GM18526 (cell line): ENCODE results near the gene KIAA1755.

Source experiments
- POLR2A ChIP-seq: IDR thresholded peaks from 3 replicates; pipeline ENCODE4 v1.6.1; 2011; ENCODE audit not compliant: insufficient read length; ENCODE audit errors: extremely low read depth

KIAA1755 gene

GRCh38 chr20:38177201-38177600 is 83.3 kb downstream of the KIAA1755 start:
- no peak for TF ChIP-seq POLR2A

DNA sequence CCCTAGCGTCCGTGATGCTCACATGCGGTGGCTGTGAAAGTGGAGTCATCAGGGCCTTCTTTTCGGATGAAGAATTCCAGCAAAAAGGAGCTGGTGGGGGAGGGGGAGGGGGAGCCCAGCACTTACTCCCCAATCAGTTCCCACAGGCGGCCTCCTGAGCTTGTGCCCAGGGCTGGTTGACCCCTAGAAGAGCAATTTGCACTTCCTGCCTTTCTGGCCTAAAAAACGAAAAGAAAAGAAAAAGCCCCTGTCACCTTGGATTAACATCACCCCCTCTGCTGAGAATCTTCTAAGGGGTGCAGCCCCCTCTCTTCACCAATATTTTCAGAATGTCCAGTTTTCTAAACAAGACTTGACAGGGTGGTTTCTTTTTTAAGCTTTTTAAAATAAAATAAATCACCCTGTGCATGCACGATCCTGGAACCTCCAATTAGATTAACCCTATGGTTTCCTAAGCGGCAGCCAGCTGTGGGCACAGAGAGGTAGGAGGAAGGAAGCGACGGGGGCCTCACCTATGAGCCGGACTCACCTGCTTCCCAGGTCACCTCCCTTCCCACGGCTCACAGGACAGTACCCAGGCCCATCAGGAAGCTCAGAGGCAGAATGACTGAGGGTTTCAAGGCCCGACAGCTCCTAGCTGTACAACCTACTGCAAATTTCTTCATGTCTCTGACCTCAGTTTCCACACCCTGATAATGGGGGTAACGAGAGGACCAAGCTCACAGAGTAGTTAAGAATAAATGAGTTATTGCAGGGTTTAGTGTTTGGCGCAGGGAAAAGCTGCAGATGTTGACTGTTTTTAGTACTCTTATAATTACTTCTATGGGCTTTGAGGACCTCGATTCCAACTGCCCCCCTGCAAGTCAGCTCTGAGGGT is 85.0 kb downstream of the KIAA1755 start:
- TF ChIP-seq POLR2A: no peak

DNA sequence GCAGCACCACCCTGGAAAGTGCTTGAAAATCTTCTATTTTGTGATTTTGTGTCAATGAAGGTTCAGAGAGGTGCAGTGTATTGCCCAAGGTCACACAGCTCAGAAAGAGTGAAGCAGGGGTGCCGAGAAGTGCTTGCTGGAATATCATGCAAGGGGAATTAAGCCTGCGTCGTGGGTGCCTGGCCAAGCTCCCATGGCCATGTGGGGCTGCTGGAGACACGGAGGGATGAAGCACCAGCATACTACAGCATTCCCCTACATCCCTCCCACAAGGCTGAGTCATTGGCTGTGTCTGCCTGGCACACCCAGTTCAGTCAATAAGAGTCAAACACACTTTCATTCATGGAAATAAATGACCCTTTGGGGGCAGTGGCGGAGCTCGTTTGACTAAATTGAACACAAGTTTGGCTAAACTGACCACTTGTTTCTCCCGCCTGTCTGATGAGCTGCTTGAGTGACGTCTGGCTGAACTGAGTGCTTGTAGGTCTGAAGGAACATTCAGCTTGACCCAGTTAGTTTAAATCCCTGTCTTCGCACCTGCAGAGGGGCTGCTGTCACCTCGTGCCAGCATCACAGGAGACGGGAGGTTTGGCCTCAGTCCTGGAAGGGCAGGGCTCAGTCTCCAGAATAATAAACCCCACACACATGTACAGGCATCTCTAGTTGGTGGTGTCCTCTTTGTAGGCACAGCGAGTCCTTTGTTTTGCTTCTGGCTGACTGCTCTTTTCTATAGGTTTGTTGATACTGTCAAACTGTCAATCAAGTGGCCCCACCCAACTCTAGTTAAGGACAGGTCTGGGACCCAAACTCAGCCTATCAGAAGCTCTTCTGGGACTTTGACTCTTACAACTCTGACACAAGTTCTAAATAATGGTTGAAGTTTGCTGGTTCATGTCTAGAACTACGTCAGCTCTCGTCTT is 87.0 kb downstream of the KIAA1755 start:
- no peak for TF ChIP-seq POLR2A

GRCh38 chr20:38172408-38172807 is 88.1 kb downstream of the KIAA1755 start:
- no peak for TF ChIP-seq POLR2A

- no peak for TF ChIP-seq POLR2A
These were observed 88.9 kb downstream of the KIAA1755 start for GRCh38 chr20:38171675-38172043.

DNA sequence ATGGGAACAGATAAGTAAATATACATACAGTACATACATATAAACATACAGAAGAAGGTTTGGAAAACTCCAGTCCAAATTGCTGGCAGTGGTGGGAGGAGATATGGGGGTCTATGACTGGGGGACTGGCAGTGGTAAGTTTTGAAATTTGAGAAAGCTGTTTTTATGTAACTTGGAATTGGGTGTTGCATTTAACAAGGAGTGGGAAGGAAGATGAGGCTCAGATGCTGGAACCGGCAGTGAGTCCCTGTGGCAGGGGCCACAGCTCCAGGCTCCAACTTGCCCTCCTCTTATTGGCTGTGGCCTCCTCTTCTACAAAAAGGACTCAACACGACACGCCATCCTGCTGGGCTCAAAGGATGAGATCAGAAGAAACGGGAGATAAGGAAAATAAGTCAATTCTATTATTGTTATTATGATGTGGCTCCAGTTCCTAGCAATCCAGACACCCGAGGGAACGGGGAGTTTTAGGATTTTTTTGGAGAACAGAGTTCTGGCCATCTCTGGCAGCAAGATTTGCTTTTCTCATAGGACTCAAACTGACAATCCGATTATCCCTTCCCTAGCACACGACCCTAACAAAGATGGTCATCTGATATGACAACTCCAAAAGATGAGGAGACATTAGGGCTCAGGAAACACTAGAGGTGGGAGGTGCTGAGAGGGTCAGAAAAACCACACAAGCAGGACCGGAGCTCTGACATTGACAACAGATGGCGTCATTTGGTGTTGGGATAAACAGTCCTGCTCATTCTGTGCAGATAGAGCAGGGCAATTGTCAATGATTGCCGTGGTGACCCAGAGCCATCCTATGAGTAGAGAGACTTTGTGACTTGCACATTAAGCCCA is 89.5 kb downstream of the KIAA1755 start:
- TF ChIP-seq POLR2A: no peak

DNA sequence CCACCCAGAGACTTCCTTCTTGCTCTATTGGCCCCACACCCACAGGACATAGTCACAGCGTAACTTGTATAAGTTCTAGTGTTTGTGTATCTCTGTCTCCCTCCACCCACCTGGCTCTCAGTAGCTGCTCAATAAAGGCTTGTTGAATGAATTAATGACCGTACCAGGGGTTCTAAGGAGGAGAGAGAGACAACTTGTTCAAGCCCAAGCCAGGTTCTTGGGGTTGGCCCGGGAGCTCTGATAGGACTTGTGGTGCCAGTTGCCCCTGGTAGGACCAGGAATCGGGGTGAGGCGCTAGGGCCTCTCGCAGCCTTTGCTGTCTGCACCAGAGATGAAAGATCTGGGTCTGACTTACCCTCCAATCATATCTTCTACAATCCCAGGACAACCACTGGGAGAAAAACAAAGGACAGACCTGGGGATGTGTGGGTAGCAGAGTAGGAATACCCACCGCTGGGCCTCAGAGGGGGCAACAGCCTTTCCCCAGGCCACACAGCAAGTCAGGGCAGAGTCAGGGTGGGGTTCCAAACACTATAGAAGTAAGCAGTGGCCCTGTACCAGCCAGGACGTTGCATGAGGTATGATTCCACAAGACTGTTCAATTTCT is 90.2 kb downstream of the KIAA1755 start:
- no peak for TF ChIP-seq POLR2A

- no peak for TF ChIP-seq POLR2A
These were observed 90.8 kb downstream of the KIAA1755 start for GRCh38 chr20:38169636-38170193.

- TF ChIP-seq POLR2A: no peak
These were observed 91.5 kb downstream of the KIAA1755 start for GRCh38 chr20:38168791-38169589.

GRCh38 chr20:38167851-38168760 is 92.4 kb downstream of the KIAA1755 start:
- no peak for TF ChIP-seq POLR2A

- TF ChIP-seq POLR2A: no peak
These were observed 93.1 kb downstream of the KIAA1755 start for GRCh38 chr20:38167328-38167850.

DNA sequence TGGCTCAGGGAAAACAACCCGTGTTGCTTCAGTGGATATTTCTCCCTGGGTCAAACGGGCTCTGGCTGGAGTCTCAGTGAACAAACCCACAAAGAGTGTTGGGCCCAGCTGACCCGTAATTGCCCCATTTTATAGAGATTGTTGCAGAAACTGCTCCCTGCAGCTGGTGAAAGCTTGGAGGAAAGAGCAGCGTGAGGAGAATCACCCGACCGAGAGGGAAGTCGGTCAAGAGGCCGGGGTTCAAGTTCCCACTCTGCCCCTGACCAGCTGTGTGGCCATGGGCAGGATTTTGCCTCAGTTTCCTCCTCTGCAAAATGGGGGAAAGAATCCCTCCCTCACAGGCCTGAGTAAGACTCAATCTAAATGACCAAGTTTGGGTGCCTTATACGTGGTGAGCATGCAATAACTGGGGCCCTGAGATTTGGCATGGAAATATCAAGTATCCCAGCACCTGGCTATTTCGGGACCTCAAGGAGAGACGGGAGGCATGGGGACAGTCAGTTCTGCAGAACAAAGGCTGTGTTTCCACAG is 93.8 kb downstream of the KIAA1755 start:
- TF ChIP-seq POLR2A: no peak
